Fibroblast of lung (primary cell): ENCODE results near the gene ITIH4.
A peak's percentile ranks its signal among the peaks of the same experiment; 100 is the strongest.

Source experiments
- EZH2 ChIP-seq: IDR thresholded peaks from 2 replicates; pipeline ENCODE4 v1.5.1; 2012; ENCODE audit warnings: low read length, control low read depth, mild to moderate bottlenecking; ENCODE audit errors: missing control alignments
- TF ChIP-seq, protein P1 (sequence below), 2 donors: IDR thresholded peaks in 1 of 2; conservative IDR thresholded peaks in 1 of 2; 1 replicate in 1 of 2; 2 replicates in 1 of 2; pipeline ENCODE4 v1.5.1; 2011 to 2012; ENCODE audit warnings: low read length in 2 of 2, control low read depth in 1 of 2, inconsistent platforms in 1 of 2, low read depth in 1 of 2, mild to moderate bottlenecking in 1 of 2

DNA sequence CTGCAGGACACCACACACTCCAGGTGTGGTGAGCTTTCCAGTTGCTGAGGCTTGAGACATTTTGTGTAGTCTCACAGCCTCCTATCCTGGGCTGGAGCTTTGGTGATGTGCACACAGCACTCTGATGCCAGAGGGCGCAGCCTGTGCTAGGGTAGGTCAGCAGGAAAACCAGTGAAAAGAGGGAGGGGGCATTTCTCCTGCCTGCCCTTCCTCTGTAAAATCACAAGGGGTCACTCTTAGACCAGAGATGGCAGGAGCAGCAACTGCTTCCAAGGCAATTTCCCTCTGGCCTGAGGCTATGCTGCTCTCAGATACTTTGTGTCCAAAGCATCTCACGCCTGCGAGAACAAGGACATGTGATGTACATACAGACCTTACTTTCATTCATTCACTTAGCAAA, 20.9 kb upstream of the ITIH4 start:
- TF ChIP-seq, protein P1, sequence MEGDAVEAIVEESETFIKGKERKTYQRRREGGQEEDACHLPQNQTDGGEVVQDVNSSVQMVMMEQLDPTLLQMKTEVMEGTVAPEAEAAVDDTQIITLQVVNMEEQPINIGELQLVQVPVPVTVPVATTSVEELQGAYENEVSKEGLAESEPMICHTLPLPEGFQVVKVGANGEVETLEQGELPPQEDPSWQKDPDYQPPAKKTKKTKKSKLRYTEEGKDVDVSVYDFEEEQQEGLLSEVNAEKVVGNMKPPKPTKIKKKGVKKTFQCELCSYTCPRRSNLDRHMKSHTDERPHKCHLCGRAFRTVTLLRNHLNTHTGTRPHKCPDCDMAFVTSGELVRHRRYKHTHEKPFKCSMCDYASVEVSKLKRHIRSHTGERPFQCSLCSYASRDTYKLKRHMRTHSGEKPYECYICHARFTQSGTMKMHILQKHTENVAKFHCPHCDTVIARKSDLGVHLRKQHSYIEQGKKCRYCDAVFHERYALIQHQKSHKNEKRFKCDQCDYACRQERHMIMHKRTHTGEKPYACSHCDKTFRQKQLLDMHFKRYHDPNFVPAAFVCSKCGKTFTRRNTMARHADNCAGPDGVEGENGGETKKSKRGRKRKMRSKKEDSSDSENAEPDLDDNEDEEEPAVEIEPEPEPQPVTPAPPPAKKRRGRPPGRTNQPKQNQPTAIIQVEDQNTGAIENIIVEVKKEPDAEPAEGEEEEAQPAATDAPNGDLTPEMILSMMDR (conservative IDR thresholded peaks at IDR 0.05 in 1 of 2, IDR thresholded peaks at IDR 0.05 in 1 of 2; ENCODE audit: low read depth in 1 of 2, low read length in 2 of 2), result peak; percentile 53 to 65
- TF ChIP-seq EZH2, result no peak
